H1 (cell line): ENCODE results near the gene SLC12A8. TPM values are rescaled to one million over a fixed set of nuclear protein-coding genes. Genes with fewer than 3 reads are reported as not detected.

Source experiments
- CTCF ChIA-PET: fragments of 300-600 bp; sonication (Branson Sonifier 250); formaldehyde crosslinking; loops from one replicate; lab custom pipeline; 2021; ENCODE audit not compliant: partially characterized antibody; lab: Charles Lee
- POLR2A ChIA-PET: fragments of 300-600 bp; sonication (Branson Sonifier 250); formaldehyde crosslinking; loops from one replicate; lab custom pipeline; 2021; ENCODE audit warnings: inconsistent platforms; ENCODE audit not compliant: partially characterized antibody; lab: Charles Lee
- DNase-seq, 2 experiments: peaks; one replicate each; pipeline versions ENCODE4 v3.0.0 to v3.0.0-alpha.2; 2010 to 2022; ENCODE audit warnings: low spot score in 2 of 2, low read depth in 1 of 2, mixed read lengths in 1 of 2
- FAIRE-seq: peaks from 2 replicates; lab custom pipeline; 2011; peaks lifted over from hg19 to GRCh38; lab: Jason Lieb, UNC
- H2AFZ ChIP-seq: 2 replicates; pipeline ENCODE4 v1.8.1; 2012; ENCODE audit warnings: low read length, inconsistent platforms
- H2AK5ac ChIP-seq: 2 replicates; pipeline ENCODE4 v1.6.1; 2013; ENCODE audit warnings: low read depth, low read length
- H2BK120ac ChIP-seq: replicated peaks from 2 replicates; pipeline ENCODE3; 2013; ENCODE audit warnings: low read depth, low read length, inconsistent platforms
- H2BK12ac ChIP-seq: 2 replicates; pipeline ENCODE4 v1.6.1; 2013; ENCODE audit warnings: low read depth, low read length
- H2BK15ac ChIP-seq: 2 replicates; pipeline ENCODE4 v1.6.1; 2013; ENCODE audit warnings: low read length
- H2BK20ac ChIP-seq: 2 replicates; pipeline ENCODE4 v1.6.1; 2013; ENCODE audit warnings: low read length
- H2BK5ac ChIP-seq: 2 replicates; pipeline ENCODE4 v1.6.1; 2013; ENCODE audit warnings: low read depth, low read length
- H3K14ac ChIP-seq: 2 replicates; pipeline ENCODE4 v1.6.1; 2013; ENCODE audit warnings: inconsistent platforms; ENCODE audit not compliant: insufficient read length
- H3K18ac ChIP-seq: 2 replicates; pipeline ENCODE4 v1.6.1; 2013; ENCODE audit warnings: low read length; ENCODE audit errors: extremely low read depth
- H3K23ac ChIP-seq: 2 replicates; pipeline ENCODE4 v1.6.1; 2013; ENCODE audit warnings: inconsistent platforms; ENCODE audit not compliant: insufficient read length
- H3K23me2 ChIP-seq: 2 replicates; pipeline ENCODE4 v1.6.1; 2013; ENCODE audit warnings: low read depth, low read length
- H3K27ac ChIP-seq: 2 replicates; pipeline ENCODE4 v1.6.1; 2011; ENCODE audit warnings: low read depth, low read length, inconsistent platforms
- H3K27me3 ChIP-seq, 4 experiments: replicated peaks in 1 of 4; 1 replicate in 1 of 4; 2 replicates in 3 of 4; pipeline versions ENCODE4 v1.6.1 to v1.8.1; 2011 to 2013; ENCODE audit warnings: low read length in 3 of 4, mild to moderate bottlenecking in 3 of 4, inconsistent platforms in 2 of 4, mixed read lengths in 2 of 4, moderate library complexity in 1 of 4; ENCODE audit not compliant: control insufficient read depth in 3 of 4, insufficient read depth in 3 of 4; ENCODE audit errors: extremely low read depth in 1 of 4
- H3K36me3 ChIP-seq, 4 experiments: 2 replicates each; pipeline versions ENCODE4 v1.6.1 to v1.8.1; 2011 to 2013; ENCODE audit warnings: mild to moderate bottlenecking in 4 of 4, low read length in 3 of 4, moderate library complexity in 2 of 4, control low read depth in 1 of 4, inconsistent platforms in 1 of 4; ENCODE audit not compliant: insufficient read depth in 4 of 4, control insufficient read depth in 2 of 4
- H3K4ac ChIP-seq: replicated peaks from 2 replicates; pipeline ENCODE3; 2013; ENCODE audit warnings: low read length, low read depth, mixed read lengths, inconsistent platforms; ENCODE audit not compliant: insufficient read length
- H3K4me1 ChIP-seq, 4 experiments: replicated peaks in 1 of 4; 1 replicate in 1 of 4; 2 replicates in 3 of 4; pipeline versions ENCODE4 v1.6.1 to v1.8.1; 2011 to 2013; ENCODE audit warnings: low read length in 3 of 4, inconsistent platforms in 2 of 4, mixed read lengths in 1 of 4; ENCODE audit not compliant: insufficient read depth in 4 of 4, control insufficient read depth in 3 of 4
- H3K4me2 ChIP-seq, 2 experiments: 2 replicates each; pipeline versions ENCODE4 v1.6.1 to v1.8.1; 2011 to 2013; ENCODE audit warnings: low read depth in 2 of 2, low read length in 2 of 2, control low read depth in 1 of 2, inconsistent platforms in 1 of 2, mild to moderate bottlenecking in 1 of 2; ENCODE audit not compliant: insufficient read depth in 1 of 2
- H3K4me3 ChIP-seq, 4 experiments: fragments of 200-600, 300-600 bp in 1 of 4; sonication (generic), shearing (Covaris generic), sonication (Bioruptor Twin) in 1 of 4; 2 replicates each; pipeline versions ENCODE4 v1.5.1 to v1.8.1; 2011 to 2016; ENCODE audit warnings: low read length in 4 of 4, low read depth in 3 of 4, control low read depth in 2 of 4, inconsistent platforms in 2 of 4, mild to moderate bottlenecking in 2 of 4, mixed read lengths in 1 of 4, moderate library complexity in 1 of 4; ENCODE audit not compliant: insufficient read depth in 2 of 4; ENCODE audit errors: extremely low read depth in 1 of 4
- H3K56ac ChIP-seq: replicated peaks from 2 replicates; pipeline ENCODE3; 2013; ENCODE audit warnings: low read depth, mild to moderate bottlenecking, mixed read lengths, low read length, inconsistent platforms; ENCODE audit not compliant: insufficient read length
- H3K79me1 ChIP-seq: 2 replicates; pipeline ENCODE4 v1.6.1; 2013; ENCODE audit warnings: low read depth, low read length, control low read depth
- H3K79me2 ChIP-seq, 2 experiments: 2 replicates each; pipeline versions ENCODE4 v1.6.1 to v1.8.1; 2012 to 2013; ENCODE audit warnings: low read length in 2 of 2, mild to moderate bottlenecking in 2 of 2, inconsistent platforms in 1 of 2; ENCODE audit not compliant: insufficient read depth in 2 of 2, control insufficient read depth in 1 of 2
- H3K9ac ChIP-seq, 4 experiments: replicated peaks in 1 of 4; 1 replicate in 1 of 4; 2 replicates in 3 of 4; pipeline versions ENCODE4 v1.6.1 to v1.8.1; 2011 to 2013; ENCODE audit warnings: low read depth in 3 of 4, low read length in 3 of 4, control low read depth in 2 of 4, mild to moderate bottlenecking in 2 of 4, moderate library complexity in 2 of 4, inconsistent platforms in 1 of 4; ENCODE audit errors: extremely low read depth in 1 of 4
- H3K9me3 ChIP-seq, 2 experiments: 2 replicates each; pipeline versions ENCODE4 v1.6.1 to v1.8.1; 2012 to 2013; ENCODE audit warnings: mild to moderate bottlenecking in 2 of 2, moderate library complexity in 2 of 2, control low read depth in 1 of 2, inconsistent platforms in 1 of 2, low read depth in 1 of 2, low read length in 1 of 2, mixed read lengths in 1 of 2; ENCODE audit not compliant: insufficient read depth in 2 of 2
- H4K20me1 ChIP-seq, 2 experiments: replicated peaks in 1 of 2; 2 replicates each; pipeline versions ENCODE3 to v1.8.1; 2011 to 2013; ENCODE audit warnings: inconsistent platforms in 2 of 2, low read length in 2 of 2, mild to moderate bottlenecking in 1 of 2; ENCODE audit not compliant: insufficient read depth in 2 of 2, control insufficient read depth in 1 of 2
- H4K5ac ChIP-seq: 2 replicates; pipeline ENCODE4 v1.6.1; 2013; ENCODE audit warnings: low read length, low read depth, mixed read lengths, inconsistent platforms; ENCODE audit not compliant: insufficient read length
- H4K8ac ChIP-seq: 2 replicates; pipeline ENCODE4 v1.8.0; 2013; ENCODE audit warnings: mild to moderate bottlenecking, moderate library complexity, low read length, inconsistent platforms; ENCODE audit not compliant: insufficient read depth; ENCODE audit errors: extremely low read depth
- H4K91ac ChIP-seq: replicated peaks from 2 replicates; pipeline ENCODE3; 2013; ENCODE audit warnings: low read length, mixed read lengths, inconsistent platforms; ENCODE audit not compliant: insufficient read length
- ATF3 ChIP-seq: IDR thresholded peaks from 2 replicates; pipeline ENCODE4 v1.6.1; 2011; ENCODE audit warnings: low read depth, mild to moderate bottlenecking, low read length; ENCODE audit not compliant: insufficient read depth
- BCL11A ChIP-seq, 2 experiments: IDR thresholded peaks; one replicate each; pipeline ENCODE4 v1.6.1; 2011; ENCODE audit warnings: low read depth in 2 of 2, low read length in 2 of 2, mild to moderate bottlenecking in 2 of 2
- CTCF ChIP-seq, 3 experiments: IDR thresholded peaks; 1 replicate in 2 of 3; 2 replicates in 1 of 3; pipeline versions ENCODE4 v1.5.1 to v1.6.1; 2011; ENCODE audit warnings: low read length in 3 of 3, mild to moderate bottlenecking in 3 of 3, inconsistent platforms in 2 of 3, low read depth in 1 of 3, moderate library complexity in 1 of 3; ENCODE audit not compliant: insufficient read depth in 1 of 3; ENCODE audit errors: control extremely low read depth in 1 of 3
- GTF2F1 ChIP-seq: IDR thresholded peaks from 2 replicates; pipeline ENCODE4 v1.6.1; 2012; ENCODE audit warnings: low read depth, low read length, improper control_type of control experiment, borderline replicate concordance
- RFX5 ChIP-seq: IDR thresholded peaks from 2 replicates; pipeline ENCODE4 v1.6.1; 2011; ENCODE audit warnings: low read depth, low read length, improper control_type of control experiment, borderline replicate concordance
- SAP30 ChIP-seq: fragments of 300-600 bp; sonication (generic); IDR thresholded peaks from 2 replicates; pipeline ENCODE4 v1.7.1; 2012; ENCODE audit warnings: low read length, moderate library complexity, mild to moderate bottlenecking, inconsistent platforms; ENCODE audit not compliant: insufficient read depth, insufficient replicate concordance
- SP2 ChIP-seq: IDR thresholded peaks from 2 replicates; pipeline ENCODE4 v1.6.1; 2012; ENCODE audit warnings: mild to moderate bottlenecking, low read length, inconsistent platforms
- TCF12 ChIP-seq: IDR thresholded peaks from 2 replicates; pipeline ENCODE4 v1.6.1; 2011; ENCODE audit warnings: low read depth, mild to moderate bottlenecking, low read length
- WGBS, 2 experiments: shearing (Covaris generic) in 1 of 2; methylation state at CpG; one replicate each; pipeline versions ENCODE4 v1.1.6 to v1.1.7; 2013 to 2015; ENCODE audit warnings: low lambda C conversion rate in 2 of 2, mixed read lengths in 2 of 2, inconsistent platforms in 1 of 2, low coverage in 1 of 2, missing lambda C conversion rate in 1 of 2; ENCODE audit not compliant: insufficient replicate concordance in 2 of 2, insufficient coverage in 1 of 2, insufficient read length in 1 of 2; ENCODE audit errors: extremely low coverage in 1 of 2, missing lambda C conversion rate in 1 of 2; 5-methylcytosine and 5-hydroxymethylcytosine counted together
- polyA plus RNA-seq, 7 experiments: library from polyadenylated mRNA; depleted of rRNA in 3 of 7; stranded (reverse) in 5 of 7; unstranded in 2 of 7; fragments of >200 nt in 5 of 7; fragments of 200-250 nt in 2 of 7; gene quantifications; 1 replicate in 5 of 7; 2 replicates in 1 of 7; 4 replicates in 1 of 7; pipeline versions ENCODE4 v1.2.1 to v1.2.3, GENCODE V29; 2011 to 2013; ENCODE audit warnings: missing spikeins in 2 of 7, mixed read lengths in 2 of 7
- total RNA-seq: library from RNA; stranded (reverse); fragmentation: NEBNext Ultra II Directional; extraction: Animal tissue kit (Norgen Biotek cat#: 25700); gene quantifications from 2 replicates; pipeline ENCODE4 v1.2.1, GENCODE V29; 2021

Gene SLC12A8
- total and polyA plus RNA-seq, 2 of the 8 experiments (the other 6 are each of a cell fraction or from before 2014, with no cell fraction given): 13.7 to 14.4 TPM

- POLR2A ChIA-PET: no interaction called here
- Histone ChIP-seq H3K9me3 (no peaks in the 10 kb centered on the region), H4K5ac (no peak overlapping the region), H2BK120ac (no peak overlapping the region), H2BK12ac (no peak overlapping the region), H4K91ac (no peak overlapping the region), H3K4ac (peak overlapping the region; percentile 6), H4K20me1 (no peaks in the 10 kb centered on the region), H3K18ac (no peak overlapping the region), H3K4me1 (peaks cover 15 to 32% (median 25%) of the 10 kb centered on the region in 4 experiments), H3K27me3 (peaks cover 0 to 5% (median 0%) of the 10 kb centered on the region in 4 experiments; a peak in 3 of 7 replicates), H3K79me2 (no peaks in the 10 kb centered on the region), H2AFZ (no peak overlapping the region), H3K23me2 (peaks cover 3% of the 10 kb centered on the region; the same call in 1 of the 2 replicates), H3K56ac (no peak overlapping the region), H3K4me2 (no peak overlapping the region), H3K27ac (no peak overlapping the region), H2BK15ac (0 out of 2 replicates have a peak overlapping the region, but pooled peaks have one; percentile 31), H2BK20ac (no peak overlapping the region), H3K36me3 (no peaks in the 10 kb centered on the region), H3K23ac (no peak overlapping the region), H3K4me3 (no peak overlapping the region), H4K8ac (no peak overlapping the region), H2AK5ac (peak overlapping the region; percentile 78; the same call in 1 of the 2 replicates), H2BK5ac (0 out of 2 replicates have a peak overlapping the region, but pooled peaks have one; percentile 62), H3K79me1 (no peaks in the 10 kb centered on the region), H3K9ac (no peak overlapping the region), H3K14ac (no peak overlapping the region)
- DNase-seq (no peak), FAIRE-seq (no peak)
- 91% methylated on average over 21 of the region's 22 CpGs; no CpG with 5 or more reads in 1 of the 2 experiments for WGBS, 2 experiments
- CTCF ChIA-PET: interaction anchor here (1.0 to 3.3 kb wide), 4 partner anchors 17 to 153 kb away, joined by 3 to 13 read pairs (median 4); no protein-coding TSS in a partner anchor
- TF ChIP-seq TCF12 (no peak), BCL11A (IDR thresholded peaks at IDR 0.05; ENCODE audit: low read depth in 2 of 2, low read length in 2 of 2) (no peak), SAP30 (no peak), CTCF (IDR thresholded peaks at IDR 0.05; ENCODE audit: control extremely low read depth in 1 of 3, insufficient read depth in 1 of 3, low read depth in 1 of 3, low read length in 3 of 3) (no peak), ATF3 (no peak), GTF2F1 (no peak), RFX5 (no peak), SP2 (no peak)
Measured at GRCh38 chr3:125146626-125147490, 65.7 kb downstream of the SLC12A8 start.
